Gastroesophageal sphincter (tissue), 4 donors: ENCODE measurements around the gene COG5. TPM values are rescaled to one million over a fixed set of nuclear protein-coding genes. Genes with fewer than 3 reads are reported as not detected.

Experiments used
- ATAC-seq: fragments of 150-250 bp; one replicate; pipeline ENCODE4 v1.9.1; 2016; ENCODE audit warnings: mild to moderate bottlenecking, moderate library complexity
- H3K27ac ChIP-seq, 4 donors: fragments of 200-600 bp; sonication (generic) in 3 of 4; 1 replicate in 3 of 4; 2 replicates in 1 of 4; pipeline ENCODE4 v1.5.1; 2016 to 2019
- H3K27me3 ChIP-seq: fragments of 200-600 bp; sonication (generic); one replicate; pipeline ENCODE4 v1.5.1; 2019
- H3K36me3 ChIP-seq, 2 donors: fragments of 200-600 bp; sonication (generic); one replicate each; pipeline ENCODE4 v1.5.1; 2019; ENCODE audit warnings: control low read depth in 1 of 2
- H3K4me1 ChIP-seq, 3 donors: fragments of 200-600 bp; sonication (generic); 1 replicate in 2 of 3; 2 replicates in 1 of 3; pipeline ENCODE4 v1.5.1; 2016 to 2019; ENCODE audit warnings: control low read depth in 2 of 3
- H3K4me3 ChIP-seq, 2 donors: fragments of 200-600 bp; sonication (generic); one replicate each; pipeline ENCODE4 v1.5.1; 2019; ENCODE audit warnings: mild to moderate bottlenecking in 1 of 2, moderate library complexity in 1 of 2
- H3K9me3 ChIP-seq, 3 donors: fragments of 200-600 bp; sonication (generic); one replicate each; pipeline ENCODE4 v1.5.1; 2017 to 2019; ENCODE audit warnings: control low read depth in 2 of 3
- CTCF ChIP-seq, 4 experiments: fragments of 200-600 bp in 2 of 4; fragments of 450-650 bp in 2 of 4; sonication (generic) in 1 of 4; IDR thresholded peaks; one replicate each; pipeline ENCODE4 v1.5.1; 2017 to 2019; ENCODE audit warnings: antibody characterized with exemption in 4 of 4, mild to moderate bottlenecking in 2 of 4, moderate library complexity in 2 of 4
- EP300 ChIP-seq: sonication (generic); formaldehyde crosslinking; IDR thresholded peaks from one replicate; pipeline ENCODE4 v1.6.1; 2017; ENCODE audit warnings: antibody characterized with exemption, mild to moderate bottlenecking
- POLR2A ChIP-seq, 2 donors: fragments of 450-650 bp; IDR thresholded peaks; one replicate each; pipeline ENCODE4 v1.6.1; 2017; ENCODE audit warnings: antibody characterized with exemption in 2 of 2, mild to moderate bottlenecking in 2 of 2, moderate library complexity in 1 of 2
- POLR2AphosphoS5 ChIP-seq: sonication (generic); formaldehyde crosslinking; IDR thresholded peaks from one replicate; pipeline ENCODE4 v1.6.1; 2017; ENCODE audit warnings: antibody characterized with exemption
- WGBS, 2 donors: methylation state at CpG; one replicate each; pipeline ENCODE4 v1.1.5; 2018; ENCODE audit warnings: low coverage in 1 of 2; 5-methylcytosine and 5-hydroxymethylcytosine counted together
- total RNA-seq, 4 donors: library from RNA; depleted of rRNA; stranded (reverse); fragments of >200 nt; gene quantifications; one replicate each; pipeline ENCODE4 v1.1.0, GENCODE V29; 2016

Gene COG5
- total RNA-seq, 4 donors from 2014 or later = 31.6 to 50.4 (median 41.1) TPM

DNA sequence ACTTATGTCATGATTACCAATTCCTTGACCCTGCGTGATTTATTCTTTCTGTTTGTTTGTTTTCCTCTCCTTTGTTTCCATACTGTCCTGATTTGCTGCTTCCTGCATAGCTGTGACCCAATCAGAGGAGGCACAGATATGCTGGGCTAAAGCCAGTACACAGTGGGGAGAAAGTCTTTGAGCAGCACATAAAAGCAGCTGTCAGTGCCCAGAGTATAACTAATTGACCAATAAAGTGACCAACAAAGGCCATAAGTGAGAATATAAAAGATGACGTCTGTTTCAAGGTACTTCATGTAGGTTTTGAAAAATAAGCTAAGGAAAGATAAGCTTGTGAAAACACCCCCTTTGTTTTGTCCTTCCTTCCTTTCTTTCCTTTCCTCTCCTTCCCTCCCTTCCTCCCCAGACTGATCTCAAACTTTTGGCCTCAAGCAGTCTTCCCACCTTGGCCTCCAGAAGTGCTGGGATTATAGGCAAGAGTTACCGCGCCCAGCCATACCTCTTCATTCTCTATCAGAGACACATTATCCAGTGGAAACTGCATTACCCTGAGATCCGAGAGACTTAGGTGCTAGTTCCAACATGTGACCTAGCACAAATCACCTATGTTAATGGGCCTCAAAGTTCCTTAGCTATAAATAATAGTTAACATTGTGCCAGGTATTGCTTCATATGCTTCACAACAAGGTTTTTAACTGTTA, 33.3 kb upstream of the COG5 start:
- peaks cover 4 to 17% (median 6%) of the 10 kb centered on the region in 3 donors for H3K4me1 ChIP-seq
- WGBS, 2 donors = 84 to 85% methylated on average over 4 to 5 of the region's 5 CpGs
- no peak for TF ChIP-seq EP300
- no peak for TF ChIP-seq CTCF (IDR thresholded peaks at IDR 0.05)

GRCh38 chr7:107594961-107595737, 31.4 kb upstream of the COG5 start:
- 9 to 20% methylated on average over 4 of the region's 4 CpGs for WGBS, 2 donors
- peak; percentile 77 for TF ChIP-seq POLR2AphosphoS5
- TF ChIP-seq POLR2A (IDR thresholded peaks at IDR 0.05) = no peak
- TF ChIP-seq CTCF (IDR thresholded peaks at IDR 0.05) = peak in 1 of 4 experiments; percentile 5
- Histone ChIP-seq H3K36me3 (peaks cover 0 to 35% of the 10 kb centered on the region in 2 donors), H3K4me1 (peaks cover 4 to 23% (median 6%) of the 10 kb centered on the region in 3 donors), H3K27me3 (no peaks in the 10 kb centered on the region), H3K9me3 (no peaks in the 10 kb centered on the region), H3K27ac (peak overlapping the region; percentile 70 to 79 (median 74)), H3K4me3 (no peak overlapping the region)
- ATAC-seq = peak; percentile 91

More for the DNA sequence above, 33.3 kb upstream of the COG5 start:
- ATAC-seq = no peak
- H3K36me3 ChIP-seq = peaks cover 0 to 54% of the 10 kb centered on the region in 2 donors
- no peak overlapping the region for H3K27ac ChIP-seq
- no peaks in the 10 kb centered on the region for H3K27me3 ChIP-seq
- no peak overlapping the region for H3K4me3 ChIP-seq
- no peaks in the 10 kb centered on the region for H3K9me3 ChIP-seq

- Histone ChIP-seq H3K4me3 (no peak overlapping the region), H3K9me3 (no peaks in the 10 kb centered on the region), H3K4me1 (peaks cover 4 to 23% (median 6%) of the 10 kb centered on the region in 3 donors), H3K27ac (no peak overlapping the region), H3K36me3 (peaks cover 0 to 27% of the 10 kb centered on the region in 2 donors), H3K27me3 (no peaks in the 10 kb centered on the region)
- ATAC-seq = no peak
- WGBS, 2 donors = 73 to 75% methylated on average over 1 of the region's 1 CpG
- TF ChIP-seq EP300 (no peak), POLR2A (IDR thresholded peaks at IDR 0.05) (no peak), CTCF (IDR thresholded peaks at IDR 0.05) (no peak), POLR2AphosphoS5 (no peak)
Observed at GRCh38 chr7:107593025-107593410, 29.3 kb upstream of the COG5 start.

DNA sequence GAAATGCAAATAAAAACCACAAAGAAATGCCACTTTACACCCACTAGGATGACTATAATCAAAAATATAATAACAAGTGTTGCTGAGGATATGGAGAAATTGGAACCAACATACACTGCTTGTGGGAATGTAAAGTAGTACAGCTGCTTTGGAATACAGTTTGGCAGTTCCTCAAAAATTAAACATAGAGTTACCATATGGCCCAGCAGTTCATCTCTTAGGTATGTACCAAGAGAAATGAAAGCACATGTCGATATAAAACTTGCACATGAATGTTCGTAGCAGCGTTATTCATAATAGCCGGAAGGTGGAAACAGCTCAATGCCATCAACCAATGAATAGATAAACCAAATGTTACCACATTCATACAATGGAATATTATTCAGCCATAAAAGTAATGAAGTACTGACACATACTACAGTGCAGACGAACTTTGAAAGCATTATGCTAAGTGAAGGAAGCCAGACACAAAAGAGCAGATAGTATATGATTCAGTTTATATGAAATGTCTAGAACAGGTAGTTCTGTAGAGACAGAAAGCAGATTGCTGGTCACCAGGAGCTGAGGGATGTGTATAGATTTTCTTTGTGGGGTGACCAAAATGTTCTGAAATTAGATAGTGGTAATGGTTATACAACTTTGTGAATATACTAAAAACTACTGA, 28.8 kb upstream of the COG5 start:
- Histone ChIP-seq H3K9me3 (no peaks in the 10 kb centered on the region), H3K4me1 (peaks cover 4 to 23% (median 6%) of the 10 kb centered on the region in 3 donors), H3K4me3 (no peak overlapping the region), H3K27ac (no peak overlapping the region), H3K36me3 (peaks cover 0 to 22% of the 10 kb centered on the region in 2 donors), H3K27me3 (no peaks in the 10 kb centered on the region)
- WGBS, 2 donors = 80 to 84% methylated on average over 5 of the region's 5 CpGs
- TF ChIP-seq POLR2A (IDR thresholded peaks at IDR 0.05) = no peak
- no peak for TF ChIP-seq EP300
- TF ChIP-seq CTCF (IDR thresholded peaks at IDR 0.05) = no peak
- no peak for TF ChIP-seq POLR2AphosphoS5
- ATAC-seq = no peak
